Measurements from ENCODE around the gene POU6F2.

- TF ChIP-seq, protein P1, sequence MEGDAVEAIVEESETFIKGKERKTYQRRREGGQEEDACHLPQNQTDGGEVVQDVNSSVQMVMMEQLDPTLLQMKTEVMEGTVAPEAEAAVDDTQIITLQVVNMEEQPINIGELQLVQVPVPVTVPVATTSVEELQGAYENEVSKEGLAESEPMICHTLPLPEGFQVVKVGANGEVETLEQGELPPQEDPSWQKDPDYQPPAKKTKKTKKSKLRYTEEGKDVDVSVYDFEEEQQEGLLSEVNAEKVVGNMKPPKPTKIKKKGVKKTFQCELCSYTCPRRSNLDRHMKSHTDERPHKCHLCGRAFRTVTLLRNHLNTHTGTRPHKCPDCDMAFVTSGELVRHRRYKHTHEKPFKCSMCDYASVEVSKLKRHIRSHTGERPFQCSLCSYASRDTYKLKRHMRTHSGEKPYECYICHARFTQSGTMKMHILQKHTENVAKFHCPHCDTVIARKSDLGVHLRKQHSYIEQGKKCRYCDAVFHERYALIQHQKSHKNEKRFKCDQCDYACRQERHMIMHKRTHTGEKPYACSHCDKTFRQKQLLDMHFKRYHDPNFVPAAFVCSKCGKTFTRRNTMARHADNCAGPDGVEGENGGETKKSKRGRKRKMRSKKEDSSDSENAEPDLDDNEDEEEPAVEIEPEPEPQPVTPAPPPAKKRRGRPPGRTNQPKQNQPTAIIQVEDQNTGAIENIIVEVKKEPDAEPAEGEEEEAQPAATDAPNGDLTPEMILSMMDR (IDR thresholded peaks at IDR 0.05; ENCODE audit: low read length) = no peak
- TF ChIP-seq EZH2 (optimal IDR thresholded peaks at IDR 0.05; ENCODE audit: low read depth, low read length) = no peak
These were observed 152.6 kb downstream of the POU6F2 start for GRCh38 chr7:39130274-39130673.
